Stimulated activated CD8-positive, alpha-beta memory T cell treated with anti-CD3 and anti-CD28 coated beads, Interleukin-7, amount 100 ng/mL, for 24 hours (primary cell): Measurements from ENCODE around the gene PKHD1.

Experiments used
- DNase-seq: peaks from one replicate; pipeline ENCODE4 v3.0.0-alpha.2; 2020; ENCODE audit warnings: low read depth

The PKHD1 gene

GRCh38 chr6:52045481-52045880 lies 41.9 kb downstream of the PKHD1 start:
- no peak for DNase-seq

- DNase-seq, result no peak
Observed at GRCh38 chr6:52045033-52045432, 42.4 kb downstream of the PKHD1 start.

- no peak for DNase-seq
Observed at GRCh38 chr6:52042141-52042885, 45.1 kb downstream of the PKHD1 start.

- no peak for DNase-seq
Observed at GRCh38 chr6:52041134-52041533, 46.3 kb downstream of the PKHD1 start.

- DNase-seq, result no peak
Observed at GRCh38 chr6:52027699-52028098, 59.7 kb downstream of the PKHD1 start.

GRCh38 chr6:52024451-52025068 lies 62.9 kb downstream of the PKHD1 start:
- no peak for DNase-seq

- no peak for DNase-seq
Observed at GRCh38 chr6:52022675-52023074, 64.7 kb downstream of the PKHD1 start.

- no peak for DNase-seq
Observed at GRCh38 chr6:52020945-52021570, 66.4 kb downstream of the PKHD1 start.

DNA sequence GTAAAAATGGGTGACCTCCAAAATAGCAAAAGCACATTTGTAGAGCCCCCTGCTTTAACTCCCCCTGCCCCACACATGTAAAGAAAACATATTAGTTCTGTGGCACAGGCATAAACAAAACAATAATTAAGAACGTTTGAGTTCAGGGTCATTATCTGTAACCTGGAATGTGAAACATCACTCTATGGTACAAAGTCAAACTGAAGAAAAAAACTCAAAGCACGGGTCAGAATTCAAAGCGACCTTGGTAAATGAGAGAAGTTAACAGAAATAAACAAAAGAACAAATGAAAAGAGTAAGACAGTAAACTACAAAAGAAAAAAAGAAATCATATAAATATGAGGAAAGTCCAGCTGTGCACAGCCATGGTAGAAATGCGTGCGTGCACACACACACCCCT lies 67.5 kb downstream of the PKHD1 start:
- DNase-seq, result no peak

DNA sequence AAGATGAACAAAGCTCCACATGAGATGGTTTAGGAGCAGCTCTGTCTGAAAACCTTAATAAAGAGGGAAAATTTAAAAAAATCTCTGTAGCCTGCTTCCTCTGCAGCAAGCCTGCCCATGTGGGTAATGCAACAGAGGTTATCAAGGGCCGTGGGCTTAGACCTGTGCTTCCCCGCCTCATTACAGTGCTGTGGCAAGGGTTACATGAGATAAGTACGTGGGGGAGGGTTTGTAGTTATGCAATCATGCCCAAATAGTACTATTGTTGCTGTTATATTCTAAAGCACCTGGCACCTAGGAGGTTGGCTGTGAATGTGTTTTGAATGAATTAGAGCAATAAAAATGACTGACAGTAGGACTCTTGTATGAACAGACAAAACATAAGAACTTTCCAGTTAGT lies 68.3 kb downstream of the PKHD1 start:
- DNase-seq, result no peak

GRCh38 chr6:52016915-52017748 lies 70.3 kb downstream of the PKHD1 start:
- DNase-seq, result no peak

GRCh38 chr6:52015953-52016352 lies 71.5 kb downstream of the PKHD1 start:
- DNase-seq, result no peak

- DNase-seq, result no peak
Observed at GRCh38 chr6:52014391-52014790, 73.0 kb downstream of the PKHD1 start.

- DNase-seq, result no peak
Observed at GRCh38 chr6:52013035-52013434, 74.4 kb downstream of the PKHD1 start.

GRCh38 chr6:52012582-52012981 lies 74.8 kb downstream of the PKHD1 start:
- no peak for DNase-seq

DNA sequence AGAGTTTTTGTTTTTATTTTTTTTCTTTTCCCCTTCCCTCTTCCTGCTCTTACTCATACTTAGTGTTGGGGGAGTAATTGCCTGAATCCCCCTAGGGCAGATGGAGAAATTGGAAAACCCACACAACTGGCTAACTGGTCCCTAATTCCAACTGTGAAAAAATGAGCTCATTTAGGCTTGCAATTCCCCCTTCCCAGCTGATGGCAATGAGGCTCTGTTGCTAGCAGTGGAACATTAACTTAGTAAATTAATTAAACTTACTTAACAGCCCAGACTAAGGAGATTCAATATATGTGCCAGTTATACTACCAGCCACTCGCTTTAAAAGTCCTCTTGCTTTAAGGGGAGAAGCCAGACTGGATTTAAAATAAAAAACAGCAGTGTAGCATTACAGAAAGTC lies 76.6 kb downstream of the PKHD1 start:
- DNase-seq, result no peak

DNA sequence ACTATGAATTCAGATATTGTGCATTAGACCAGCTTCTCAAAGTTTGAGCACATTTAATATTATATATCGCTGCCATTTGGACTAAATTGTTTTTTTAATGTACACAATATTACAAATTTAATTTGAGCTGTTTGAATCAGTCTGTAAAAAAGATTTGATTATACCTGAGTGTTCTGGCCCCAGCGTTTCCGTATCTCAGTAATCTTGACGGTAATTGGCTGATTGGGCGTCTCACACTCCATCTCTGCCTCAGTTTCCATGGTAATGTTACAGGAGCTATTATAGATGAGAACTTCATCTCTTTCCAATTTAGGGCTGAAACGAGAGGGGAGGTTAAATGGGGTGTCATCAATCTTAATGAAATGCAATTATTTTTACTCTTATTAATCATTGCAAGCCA lies 77.3 kb downstream of the PKHD1 start:
- DNase-seq, result no peak

GRCh38 chr6:52009466-52010140 lies 77.8 kb downstream of the PKHD1 start:
- no peak for DNase-seq

DNA sequence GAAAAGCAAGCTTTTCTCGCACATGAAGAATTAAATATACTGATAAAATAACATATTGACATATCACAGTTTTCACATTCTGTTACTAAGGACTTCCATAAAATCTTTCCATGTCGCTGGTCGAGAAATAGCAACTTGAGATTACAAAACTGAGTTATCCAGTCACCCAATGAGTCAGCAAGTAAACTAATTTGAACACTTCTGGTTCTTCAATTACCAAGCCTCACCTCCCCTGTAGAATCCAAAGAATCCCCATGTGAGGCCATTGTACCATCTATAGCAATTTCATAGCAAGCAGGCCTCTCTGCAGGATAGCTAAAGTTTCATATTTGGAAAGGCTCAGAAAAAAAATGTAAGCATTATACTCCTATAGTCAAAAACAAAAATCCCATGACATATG lies 87.3 kb downstream of the PKHD1 start:
- no peak for DNase-seq

DNA sequence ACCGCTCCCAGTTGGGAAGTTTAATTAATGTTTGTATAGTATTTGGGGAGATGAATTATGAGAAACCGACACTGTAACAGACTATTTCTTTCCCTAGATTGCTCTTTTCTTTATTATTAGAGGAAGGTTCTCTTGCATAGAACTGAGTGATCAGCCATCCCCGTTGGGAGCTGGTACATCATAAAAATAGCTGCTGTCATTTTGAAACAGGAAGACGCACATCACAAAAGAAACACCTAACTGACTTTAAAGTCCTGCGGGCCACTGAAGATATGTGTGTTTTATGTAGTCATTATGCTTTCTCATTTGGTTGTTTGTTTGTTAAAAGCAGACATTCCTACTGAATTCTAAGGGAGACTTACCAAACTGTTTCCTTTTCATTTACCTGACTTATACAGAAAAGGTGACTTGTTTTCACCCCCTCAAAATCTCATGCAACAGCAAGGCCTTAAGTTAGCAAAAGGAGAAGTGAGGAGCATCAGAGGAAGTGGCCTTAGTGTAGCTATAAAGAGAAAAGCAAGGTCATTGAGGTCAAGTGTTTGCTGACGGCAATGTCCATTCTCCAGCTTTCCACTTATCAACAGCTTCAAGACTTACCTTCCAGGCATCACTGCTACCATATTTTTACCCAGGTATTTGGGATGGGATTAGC lies 91.0 kb downstream of the PKHD1 start:
- no peak for DNase-seq

DNA sequence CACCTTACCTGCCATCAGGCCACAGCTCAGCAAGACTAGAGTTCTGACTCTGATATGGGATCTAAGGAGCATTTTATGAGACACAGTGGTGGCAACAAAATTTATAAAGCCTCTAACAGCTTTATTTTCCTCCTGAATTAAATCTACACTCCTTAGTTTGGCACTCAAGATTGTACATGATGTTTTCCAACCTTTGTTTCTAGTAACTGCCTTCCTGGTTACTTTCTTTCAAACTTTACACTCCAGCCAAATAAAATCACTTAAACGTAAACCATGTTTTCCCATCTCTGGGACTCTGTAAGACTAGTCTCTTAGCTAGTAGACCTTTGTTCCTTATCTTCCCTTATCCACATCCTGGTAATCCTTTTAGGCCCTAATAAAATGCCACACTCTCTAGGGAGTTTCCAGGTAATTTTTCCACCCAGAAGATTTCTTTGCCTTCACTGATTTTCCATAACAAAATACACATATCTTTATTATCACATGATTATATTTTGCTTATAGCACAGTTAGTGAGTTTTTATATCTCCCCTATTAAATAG lies 92.1 kb downstream of the PKHD1 start:
- no peak for DNase-seq
